Activated effector memory CD4-positive, alpha-beta T cell treated with anti-CD3 and anti-CD28 coated beads, Interleukin-2, amount 50 U/mL, for 16 hours (primary cell): ENCODE results near the gene CYP2S1.
"Not testable (repeated sequence)": the region's sequence is repeated elsewhere in the genome, so short reads cannot be mapped to it uniquely, and the experiment has no call there.

Experiments used
- DNase-seq: peaks from one replicate; pipeline ENCODE4 v3.0.0-alpha.2; 2020

CYP2S1 gene

GRCh38 chr19:41226874-41227390, 33.9 kb downstream of the CYP2S1 start:
- no peak for DNase-seq

GRCh38 chr19:41228486-41228885, 35.5 kb downstream of the CYP2S1 start:
- no peak for DNase-seq

GRCh38 chr19:41229338-41229737, 36.3 kb downstream of the CYP2S1 start:
- DNase-seq, result not testable (repeated sequence)

- no peak for DNase-seq
Observed at GRCh38 chr19:41230067-41230857, 37.2 kb downstream of the CYP2S1 start.

GRCh38 chr19:41232686-41233085, 39.7 kb downstream of the CYP2S1 start:
- no peak for DNase-seq

GRCh38 chr19:41233748-41234240, 40.8 kb downstream of the CYP2S1 start:
- no peak for DNase-seq

GRCh38 chr19:41234512-41235168, 41.6 kb downstream of the CYP2S1 start:
- no peak for DNase-seq

- DNase-seq, result no peak
Observed at GRCh38 chr19:41235480-41235879, 42.5 kb downstream of the CYP2S1 start.

GRCh38 chr19:41238244-41238643, 45.2 kb downstream of the CYP2S1 start:
- no peak for DNase-seq

- no peak for DNase-seq
Observed at GRCh38 chr19:41239363-41239762, 46.3 kb downstream of the CYP2S1 start.

- DNase-seq, result no peak
Observed at GRCh38 chr19:41239961-41240574, 47.0 kb downstream of the CYP2S1 start.

- DNase-seq, result no peak
Observed at GRCh38 chr19:41241859-41242258, 48.8 kb downstream of the CYP2S1 start.

GRCh38 chr19:41244117-41244516, 51.1 kb downstream of the CYP2S1 start:
- no peak for DNase-seq

GRCh38 chr19:41245843-41246242, 52.8 kb downstream of the CYP2S1 start:
- DNase-seq, result no peak

GRCh38 chr19:41248895-41249294, 55.9 kb downstream of the CYP2S1 start:
- DNase-seq, result no peak

GRCh38 chr19:41249707-41250423, 56.8 kb downstream of the CYP2S1 start:
- no peak for DNase-seq

- DNase-seq, result no peak
Observed at GRCh38 chr19:41253660-41254059, 60.6 kb downstream of the CYP2S1 start.

GRCh38 chr19:41255171-41255570, 62.2 kb downstream of the CYP2S1 start:
- no peak for DNase-seq
